ENCODE measurements around the gene RBBP8NL. TPM values are rescaled to one million over a fixed set of nuclear protein-coding genes. Genes with fewer than 3 reads are reported as not detected.

RBBP8NL gene
- total RNA-seq, 1 donor from 2014 or later = 17.5 TPM

DNA sequence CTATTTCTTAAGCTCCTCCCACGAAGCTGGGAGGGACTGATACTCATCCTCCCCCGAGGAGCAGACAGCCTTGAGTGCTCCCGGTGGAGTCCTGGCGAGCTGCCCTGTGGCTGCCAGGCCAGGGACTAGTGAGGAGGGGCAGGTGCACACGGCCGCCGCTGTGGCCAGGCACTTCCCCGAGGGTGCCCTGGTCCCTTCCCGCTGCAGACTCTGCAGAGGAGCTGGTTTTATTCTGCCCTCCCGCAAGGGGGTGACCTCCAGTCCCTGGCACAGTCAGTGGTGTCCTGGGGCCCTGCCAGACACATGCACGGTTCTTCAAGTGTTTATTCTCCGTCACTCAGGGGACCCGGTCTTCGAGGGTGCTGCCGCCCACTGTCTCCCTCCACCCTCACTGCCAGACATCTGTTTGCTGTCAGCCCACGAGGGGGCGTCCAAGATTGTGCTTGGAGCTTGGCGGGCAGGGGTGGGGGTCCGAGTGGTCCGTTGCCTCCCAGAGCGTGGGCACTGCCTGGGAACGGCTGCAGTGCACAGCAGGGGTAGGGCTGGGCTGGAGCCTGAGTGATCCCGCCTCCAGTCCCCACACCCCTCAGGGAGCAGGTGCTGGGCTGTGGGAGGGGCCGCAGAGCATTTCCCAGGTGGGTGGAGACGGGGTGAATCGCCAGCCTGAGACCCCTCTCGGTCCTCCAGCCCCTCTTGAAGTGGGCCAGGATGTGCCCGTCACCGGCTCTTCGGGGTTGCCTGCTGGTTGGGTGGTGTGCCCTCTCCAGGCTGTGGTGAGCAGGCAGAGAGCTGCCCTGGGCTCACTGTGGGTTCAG lies 17.2 kb downstream of the RBBP8NL start:
- Mint-ChIP-seq H3K4me3 (ENCODE audit: low read depth) (no peak overlapping the region), H3K27ac (no peak overlapping the region)

GRCh38 chr20:62409086-62409853 lies 18.1 kb downstream of the RBBP8NL start:
- DNase-seq (ENCODE audit: low spot score, unreplicated experiment) = no peak
- TF ChIP-seq, protein P1, sequence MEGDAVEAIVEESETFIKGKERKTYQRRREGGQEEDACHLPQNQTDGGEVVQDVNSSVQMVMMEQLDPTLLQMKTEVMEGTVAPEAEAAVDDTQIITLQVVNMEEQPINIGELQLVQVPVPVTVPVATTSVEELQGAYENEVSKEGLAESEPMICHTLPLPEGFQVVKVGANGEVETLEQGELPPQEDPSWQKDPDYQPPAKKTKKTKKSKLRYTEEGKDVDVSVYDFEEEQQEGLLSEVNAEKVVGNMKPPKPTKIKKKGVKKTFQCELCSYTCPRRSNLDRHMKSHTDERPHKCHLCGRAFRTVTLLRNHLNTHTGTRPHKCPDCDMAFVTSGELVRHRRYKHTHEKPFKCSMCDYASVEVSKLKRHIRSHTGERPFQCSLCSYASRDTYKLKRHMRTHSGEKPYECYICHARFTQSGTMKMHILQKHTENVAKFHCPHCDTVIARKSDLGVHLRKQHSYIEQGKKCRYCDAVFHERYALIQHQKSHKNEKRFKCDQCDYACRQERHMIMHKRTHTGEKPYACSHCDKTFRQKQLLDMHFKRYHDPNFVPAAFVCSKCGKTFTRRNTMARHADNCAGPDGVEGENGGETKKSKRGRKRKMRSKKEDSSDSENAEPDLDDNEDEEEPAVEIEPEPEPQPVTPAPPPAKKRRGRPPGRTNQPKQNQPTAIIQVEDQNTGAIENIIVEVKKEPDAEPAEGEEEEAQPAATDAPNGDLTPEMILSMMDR (IDR thresholded peaks at IDR 0.05; ENCODE audit: unreplicated experiment) = no peak
- H3K27ac Mint-ChIP-seq = no peak overlapping the region
- H3K4me3 Mint-ChIP-seq (ENCODE audit: low read depth) = no peak overlapping the region
- peaks cover 10% of the 10 kb centered on the region for H3K4me1 Mint-ChIP-seq (ENCODE audit: low read depth)
- no peaks in the 10 kb centered on the region for H3K9me3 Mint-ChIP-seq (ENCODE audit: low read depth)
- no peaks in the 10 kb centered on the region for H3K36me3 Mint-ChIP-seq (ENCODE audit: insufficient read depth)
- H3K27me3 Mint-ChIP-seq = peaks cover 7% of the 10 kb centered on the region

More for the DNA sequence above, 17.2 kb downstream of the RBBP8NL start:
- TF ChIP-seq, protein P1 (IDR thresholded peaks at IDR 0.05; ENCODE audit: unreplicated experiment) = peak; percentile 62
- DNase-seq (ENCODE audit: low spot score, unreplicated experiment) = peak; percentile 48
- Mint-ChIP-seq H3K9me3 (ENCODE audit: low read depth) (no peaks in the 10 kb centered on the region), H3K27me3 (peaks cover 7% of the 10 kb centered on the region), H3K4me1 (ENCODE audit: low read depth) (peaks cover 9% of the 10 kb centered on the region), H3K36me3 (ENCODE audit: insufficient read depth) (no peaks in the 10 kb centered on the region)

- DNase-seq (ENCODE audit: low spot score, unreplicated experiment) = no peak
- Mint-ChIP-seq H3K9me3 (ENCODE audit: low read depth) (no peaks in the 10 kb centered on the region), H3K4me3 (ENCODE audit: low read depth) (no peak overlapping the region), H3K4me1 (ENCODE audit: low read depth) (peaks cover 11% of the 10 kb centered on the region), H3K36me3 (ENCODE audit: insufficient read depth) (no peaks in the 10 kb centered on the region), H3K27me3 (peaks cover 7% of the 10 kb centered on the region), H3K27ac (peak overlapping the region; percentile 20)
- TF ChIP-seq, protein P1 (IDR thresholded peaks at IDR 0.05; ENCODE audit: unreplicated experiment) = no peak
These were observed 18.7 kb downstream of the RBBP8NL start for GRCh38 chr20:62408640-62409039.

DNA sequence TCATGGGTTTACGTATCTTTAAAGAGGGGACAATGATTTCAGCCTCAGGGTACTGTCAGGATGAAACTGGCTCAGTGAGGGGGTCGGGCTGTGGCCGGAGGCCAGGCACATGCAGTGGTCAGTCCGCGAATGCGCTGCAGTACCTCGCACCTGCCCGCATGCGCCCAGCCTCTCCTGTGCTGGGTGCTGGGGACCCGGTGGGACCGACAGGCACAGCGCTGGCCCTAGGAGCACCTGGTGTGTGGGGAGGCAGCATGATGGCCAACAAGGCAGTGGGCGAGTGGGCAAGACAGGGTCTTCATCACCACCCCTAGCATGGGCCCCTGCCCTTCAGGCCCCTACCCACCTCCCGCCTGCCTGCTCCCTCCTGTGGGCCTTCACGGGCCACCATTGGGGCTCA lies 19.3 kb downstream of the RBBP8NL start:
- peak overlapping the region; percentile 50 for H3K4me3 Mint-ChIP-seq (ENCODE audit: low read depth)
- TF ChIP-seq, protein P1 (IDR thresholded peaks at IDR 0.05; ENCODE audit: unreplicated experiment) = no peak
- H3K27me3 Mint-ChIP-seq = peaks cover 7% of the 10 kb centered on the region
- no peaks in the 10 kb centered on the region for H3K36me3 Mint-ChIP-seq (ENCODE audit: insufficient read depth)
- H3K4me1 Mint-ChIP-seq (ENCODE audit: low read depth) = peaks cover 11% of the 10 kb centered on the region
- H3K9me3 Mint-ChIP-seq (ENCODE audit: low read depth) = no peaks in the 10 kb centered on the region
- H3K27ac Mint-ChIP-seq = no peak overlapping the region
- DNase-seq (ENCODE audit: low spot score, unreplicated experiment) = no peak

DNA sequence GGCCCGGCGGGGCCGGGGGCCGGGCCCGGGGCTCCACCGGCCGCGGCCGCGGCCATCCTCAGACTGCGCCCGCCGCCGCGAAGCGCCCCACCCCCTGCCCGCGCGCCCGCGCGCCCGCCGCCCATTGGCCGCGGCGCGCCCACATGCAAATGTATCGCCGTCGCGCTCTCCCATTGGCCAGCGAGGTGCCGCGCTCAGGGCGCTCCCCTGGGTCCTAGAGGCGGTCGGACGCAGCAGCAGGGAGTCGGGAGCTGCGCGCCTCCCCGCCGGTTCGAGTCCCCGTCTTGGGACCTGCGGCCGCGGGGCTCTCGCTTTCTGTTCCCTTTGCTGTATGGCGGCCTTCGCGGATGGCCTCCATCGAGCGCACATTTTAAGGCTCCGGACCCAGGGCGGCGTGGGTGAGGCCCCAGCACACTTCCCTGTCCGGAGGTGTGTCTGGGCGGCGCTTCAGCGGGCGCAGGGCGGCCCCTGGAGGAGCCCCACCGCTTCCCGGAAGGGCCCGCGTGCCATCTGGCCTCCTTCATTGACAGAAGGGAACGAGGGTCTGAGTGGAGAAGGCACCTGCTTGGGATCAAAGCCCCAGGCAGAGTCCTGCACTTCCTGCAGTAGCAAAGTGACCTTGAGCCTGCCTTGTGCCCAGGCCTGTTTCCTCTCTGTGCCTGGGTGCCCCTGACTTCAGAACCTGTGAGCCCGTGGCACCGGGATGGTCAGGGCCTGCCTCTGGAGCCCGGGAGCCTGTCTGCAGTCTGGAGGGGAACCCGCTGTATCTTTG lies 19.9 kb downstream of the RBBP8NL start, which contains the start of gene CABLES2:
TSS of gene CABLES2 (minus strand) at position 65 of the 772 bp plus-strand sequence. CDS start at position 56, 9 bp downstream.
- Mint-ChIP-seq H3K4me1 (ENCODE audit: low read depth) (peaks cover 11% of the 10 kb centered on the region), H3K9me3 (ENCODE audit: low read depth) (no peaks in the 10 kb centered on the region), H3K4me3 (ENCODE audit: low read depth) (peak within 1 kb of the TSS; percentile 74), H3K36me3 (ENCODE audit: insufficient read depth) (no peaks in the 10 kb centered on the region), H3K27ac (no peak within 1 kb of the TSS), H3K27me3 (peaks cover 7% of the 10 kb centered on the region)
- TF ChIP-seq, protein P1 (IDR thresholded peaks at IDR 0.05; ENCODE audit: unreplicated experiment) = no peak
- peak; percentile 83 for DNase-seq (ENCODE audit: low spot score, unreplicated experiment)

All from progenitor cell of endocrine pancreas (in vitro differentiated cells).